T-helper 2 cell treated with Interferon-gamma antibody and Interleukin-4, amounts not matched to agents 5 μg/mL and 100 μg/mL, for 36 hours (primary cell): Measurements from ENCODE around the gene YBEY.
"Not testable (repeated sequence)": the region's sequence is repeated elsewhere in the genome, so short reads cannot be mapped to it uniquely, and the experiment has no call there.

Source experiments
- DNase-seq: peaks from one replicate; pipeline ENCODE4 v3.0.0; 2021; ENCODE audit warnings: low spot score
- H3K27ac Mint-ChIP-seq: one replicate; pipeline ENCODE4 v1.8.0; 2021; ENCODE audit warnings: mild to moderate bottlenecking, mixed read lengths
- H3K27me3 Mint-ChIP-seq: one replicate; pipeline ENCODE4 v1.8.0; 2021; ENCODE audit warnings: low read depth, mixed read lengths
- H3K36me3 Mint-ChIP-seq: one replicate; pipeline ENCODE4 v1.8.0; 2021; ENCODE audit warnings: low read depth, mixed read lengths
- H3K4me1 Mint-ChIP-seq: one replicate; pipeline ENCODE4 v1.8.0; 2021; ENCODE audit warnings: low read depth, mixed read lengths
- H3K4me3 Mint-ChIP-seq: one replicate; pipeline ENCODE4 v1.8.0; 2022; ENCODE audit warnings: mild to moderate bottlenecking, moderate library complexity, mixed read lengths
- H3K9me3 Mint-ChIP-seq: one replicate; pipeline ENCODE4 v1.8.0; 2021; ENCODE audit warnings: mixed read lengths

YBEY gene, protein sequence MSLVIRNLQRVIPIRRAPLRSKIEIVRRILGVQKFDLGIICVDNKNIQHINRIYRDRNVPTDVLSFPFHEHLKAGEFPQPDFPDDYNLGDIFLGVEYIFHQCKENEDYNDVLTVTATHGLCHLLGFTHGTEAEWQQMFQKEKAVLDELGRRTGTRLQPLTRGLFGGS

DNA sequence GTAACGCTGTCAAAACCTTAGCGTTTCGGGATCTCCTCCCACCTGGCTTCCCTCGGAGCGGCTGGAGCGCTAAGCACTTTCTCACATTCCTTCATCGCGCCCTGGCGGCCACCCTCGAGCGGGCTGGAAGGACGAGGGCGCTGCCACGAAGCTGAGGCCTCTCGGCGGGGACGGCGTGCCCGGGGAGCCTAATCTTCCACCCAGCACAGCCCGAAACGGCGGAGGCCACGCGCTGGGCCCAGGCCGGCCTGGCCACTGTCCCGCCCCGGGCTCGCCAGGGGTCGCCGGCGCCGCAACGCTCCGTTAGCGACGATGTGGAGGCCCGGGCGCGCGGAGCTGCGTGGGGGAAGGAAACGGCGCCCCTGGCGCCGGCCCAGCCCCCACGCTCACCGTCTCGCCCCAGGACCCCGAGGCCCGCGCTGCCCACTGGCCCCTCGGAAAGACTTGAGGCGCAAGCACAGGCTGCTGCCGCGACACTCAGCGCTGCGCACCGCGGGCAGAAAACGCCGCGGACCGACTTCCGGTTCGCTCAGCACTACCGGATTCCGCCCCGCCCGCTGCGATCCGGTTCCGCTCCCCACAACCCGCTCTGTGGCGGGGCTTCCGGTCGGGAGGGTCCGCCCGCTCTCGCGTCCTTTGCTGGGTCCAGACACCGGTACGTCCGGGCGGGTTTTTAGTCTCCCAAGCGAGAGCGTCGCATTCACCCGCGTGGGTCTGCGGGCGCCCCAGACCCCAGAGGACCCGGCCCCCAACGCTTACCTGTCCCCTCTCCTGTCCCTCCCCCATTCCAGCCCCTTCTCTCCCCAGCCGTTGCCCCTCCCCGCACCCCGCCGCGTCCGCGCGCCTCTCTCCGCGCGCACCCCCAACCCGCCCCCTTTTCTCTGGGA is at the start of gene YBEY:
TSS of gene YBEY (plus strand) at position 582 of the 887 bp plus-strand sequence. CDS start 572 bp downstream, outside the sequence.
- H3K36me3 Mint-ChIP-seq = peaks cover 39% of the 10 kb centered on the region
- H3K9me3 Mint-ChIP-seq = no peaks in the 10 kb centered on the region
- H3K4me1 Mint-ChIP-seq = peaks cover 36% of the 10 kb centered on the region
- peak within 1 kb of the TSS; percentile 97 for H3K27ac Mint-ChIP-seq
- peak; percentile 91 for DNase-seq
- peak within 1 kb of the TSS; percentile 97 for H3K4me3 Mint-ChIP-seq
- no peaks in the 10 kb centered on the region for H3K27me3 Mint-ChIP-seq

DNA sequence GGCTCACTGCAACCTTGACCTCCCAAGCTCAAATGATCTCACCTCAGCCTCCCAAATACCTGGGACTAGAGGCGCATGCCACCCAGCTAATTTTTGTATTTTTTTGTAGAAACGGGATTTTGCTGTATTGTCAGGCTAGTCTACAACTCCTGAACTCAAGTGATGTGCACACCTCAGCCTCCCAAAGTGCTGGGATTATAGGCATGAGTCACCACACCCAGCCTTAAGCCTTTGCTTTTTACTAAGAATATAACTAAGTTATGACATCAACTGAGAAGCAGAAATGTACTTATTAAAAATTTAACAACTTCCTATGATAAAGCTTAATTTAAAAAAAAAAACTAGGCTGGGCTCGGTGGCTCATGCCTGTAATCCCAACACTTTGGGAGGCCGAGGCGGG is 48.7 kb upstream of the YBEY start:
- H3K4me1 Mint-ChIP-seq = peaks cover 18% of the 10 kb centered on the region
- no peaks in the 10 kb centered on the region for H3K9me3 Mint-ChIP-seq
- no peak for DNase-seq
- H3K4me3 Mint-ChIP-seq = no peak overlapping the region
- no peaks in the 10 kb centered on the region for H3K27me3 Mint-ChIP-seq
- H3K36me3 Mint-ChIP-seq = peaks cover 71% of the 10 kb centered on the region
- no peak overlapping the region for H3K27ac Mint-ChIP-seq

DNA sequence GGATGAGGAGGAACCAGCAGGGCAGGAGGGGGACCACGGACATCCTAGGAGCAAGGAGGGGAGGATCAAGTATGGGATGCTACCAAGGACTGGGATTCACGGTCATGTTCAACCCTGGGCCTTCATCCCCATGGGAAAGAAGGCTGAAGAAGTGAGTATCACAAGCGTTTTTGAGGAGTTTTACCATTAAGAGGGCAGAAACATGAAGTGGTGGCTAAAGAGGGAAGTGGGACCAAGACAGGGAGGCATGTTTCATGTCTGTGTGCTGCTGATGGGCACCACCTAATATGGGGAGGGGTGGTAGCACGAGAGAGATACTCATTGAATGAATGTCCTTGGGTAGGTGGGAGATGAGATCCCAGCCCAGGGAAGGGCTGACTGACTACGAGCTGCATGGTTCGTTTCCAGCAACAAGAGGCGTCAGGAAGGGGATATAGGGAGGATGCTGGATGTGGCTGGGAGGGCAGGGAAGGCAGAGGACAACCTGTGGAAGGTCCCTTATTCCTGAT is 46.3 kb upstream of the YBEY start:
- DNase-seq = no peak
- Mint-ChIP-seq H3K27me3 (no peaks in the 10 kb centered on the region), H3K36me3 (peaks cover 62% of the 10 kb centered on the region), H3K9me3 (no peaks in the 10 kb centered on the region), H3K27ac (no peak overlapping the region), H3K4me1 (peaks cover 6% of the 10 kb centered on the region), H3K4me3 (no peak overlapping the region)

DNA sequence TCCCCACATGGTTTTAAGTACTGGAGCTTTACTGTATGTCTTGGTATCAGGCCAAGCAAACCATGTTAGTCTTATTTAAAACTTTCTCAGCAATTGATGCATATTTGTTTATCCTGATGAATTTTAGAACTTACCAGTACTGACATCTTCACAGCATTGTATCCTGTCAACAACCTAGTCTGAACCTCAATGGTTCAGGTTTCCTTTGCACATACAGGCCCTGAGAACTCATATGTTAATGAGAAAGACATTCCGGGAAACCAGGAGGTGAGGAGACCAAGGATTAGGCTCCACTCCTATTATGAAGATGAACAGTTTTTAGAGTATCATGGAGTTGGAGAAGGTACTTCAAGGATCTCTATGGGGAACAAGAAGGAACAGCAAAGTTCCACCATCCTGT is 44.6 kb upstream of the YBEY start:
- not testable (repeated sequence) for H3K4me3 Mint-ChIP-seq, H3K27ac Mint-ChIP-seq, DNase-seq, H3K4me1 Mint-ChIP-seq, H3K9me3 Mint-ChIP-seq, H3K27me3 Mint-ChIP-seq
- H3K36me3 Mint-ChIP-seq = peaks cover 60% of the 10 kb centered on the region

DNA sequence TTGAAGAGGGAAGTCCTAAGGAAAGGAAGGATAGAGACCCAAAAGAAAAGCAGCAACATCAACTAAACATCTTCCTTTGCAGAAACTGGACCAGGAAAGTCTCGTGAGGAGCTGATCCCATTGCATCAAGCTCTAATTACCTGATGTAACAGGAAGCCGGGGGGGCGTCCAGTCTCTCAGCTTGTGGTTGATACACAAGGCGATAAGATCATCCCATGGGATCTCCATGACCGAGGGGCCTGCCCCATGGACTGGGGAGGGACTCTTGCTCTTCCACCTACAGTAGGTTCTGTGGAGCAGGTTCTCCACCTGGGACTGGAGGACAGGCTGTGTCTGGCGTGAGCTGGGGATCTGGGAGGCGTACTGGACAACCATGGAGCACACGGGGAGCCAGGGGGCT is 42.8 kb upstream of the YBEY start:
- Mint-ChIP-seq H3K27me3 (no peaks in the 10 kb centered on the region), H3K27ac (peak overlapping the region; percentile 36), H3K9me3 (no peaks in the 10 kb centered on the region), H3K4me3 (no peak overlapping the region), H3K36me3 (peaks cover 64% of the 10 kb centered on the region), H3K4me1 (peaks cover 6% of the 10 kb centered on the region)
- no peak for DNase-seq

DNA sequence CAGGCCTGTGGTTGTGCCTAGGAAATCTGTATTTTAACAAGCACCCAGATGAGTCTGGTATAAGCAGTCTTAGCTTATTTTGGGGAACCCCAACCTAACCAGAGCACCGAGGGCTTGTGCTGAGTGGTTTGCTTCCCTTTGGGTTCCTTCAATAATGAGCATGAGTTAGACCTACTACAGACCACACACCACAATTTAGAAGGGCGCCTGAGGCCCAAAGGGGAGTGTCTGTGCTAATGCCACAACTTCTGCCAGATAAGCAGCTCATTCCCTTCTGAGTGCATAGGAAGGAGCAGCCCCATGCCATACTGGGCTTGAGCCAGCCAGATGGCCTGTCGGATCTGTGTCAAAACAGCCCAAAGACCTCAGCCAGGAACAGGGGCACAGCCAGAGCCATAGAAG is 42.2 kb upstream of the YBEY start:
- Mint-ChIP-seq H3K4me3 (no peak overlapping the region), H3K9me3 (no peaks in the 10 kb centered on the region), H3K36me3 (peaks cover 64% of the 10 kb centered on the region), H3K27ac (no peak overlapping the region), H3K4me1 (peaks cover 6% of the 10 kb centered on the region), H3K27me3 (no peaks in the 10 kb centered on the region)
- DNase-seq = no peak

DNA sequence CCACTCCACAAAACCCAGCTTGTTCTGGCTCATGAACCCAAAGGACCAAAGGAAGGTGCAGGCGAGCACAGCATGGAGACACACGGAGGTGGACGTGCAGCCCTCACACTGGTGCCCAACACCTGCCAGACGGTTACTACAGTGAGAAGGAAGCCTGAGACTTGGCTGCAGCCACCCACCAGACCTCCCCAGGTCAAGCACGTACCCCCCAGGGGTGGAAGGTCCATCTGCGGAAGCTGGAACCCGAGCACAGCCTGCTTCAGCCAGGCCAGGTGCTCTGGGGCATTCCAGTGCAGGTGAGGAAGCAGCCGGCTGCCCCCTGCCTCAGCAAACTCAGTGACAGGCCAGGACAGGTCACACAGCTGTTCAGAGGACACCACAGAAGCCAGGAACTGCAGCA is 41.5 kb upstream of the YBEY start:
- Mint-ChIP-seq H3K9me3 (no peaks in the 10 kb centered on the region), H3K4me3 (no peak overlapping the region), H3K27me3 (no peaks in the 10 kb centered on the region), H3K4me1 (peaks cover 6% of the 10 kb centered on the region), H3K36me3 (peaks cover 62% of the 10 kb centered on the region), H3K27ac (no peak overlapping the region)
- no peak for DNase-seq

DNA sequence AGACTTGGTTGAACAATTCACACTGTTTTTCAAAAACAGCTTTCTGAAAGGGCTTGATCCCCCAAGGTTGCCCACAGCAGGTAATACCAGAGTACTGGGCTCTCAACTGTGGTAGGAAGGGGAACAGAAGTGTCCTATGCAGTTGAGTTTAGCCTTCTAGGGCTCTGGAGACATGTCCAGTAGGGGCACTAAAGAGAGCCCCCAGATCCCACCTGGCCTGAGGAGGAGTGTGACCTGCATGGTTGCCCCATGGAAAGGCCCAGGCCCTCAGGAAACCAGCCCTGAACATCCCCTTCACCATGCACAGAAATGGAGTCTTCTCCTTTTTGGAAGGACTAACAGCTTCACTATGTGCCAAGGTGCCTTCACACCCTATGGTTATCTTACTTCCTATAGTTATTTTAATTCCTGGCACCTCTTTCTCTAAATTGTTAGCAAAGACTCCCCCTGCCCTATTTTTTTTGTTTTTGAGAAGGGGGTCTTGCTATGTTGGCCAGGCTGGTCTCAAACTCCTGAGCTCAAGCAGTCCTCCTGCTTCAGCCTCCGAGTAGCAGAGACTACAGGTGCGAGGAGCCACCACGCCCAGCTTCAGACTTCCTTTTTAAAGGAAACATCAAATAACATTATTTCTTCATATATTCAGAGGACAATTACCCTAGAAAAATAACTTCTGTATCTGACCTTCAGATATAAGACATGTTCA is 40.8 kb upstream of the YBEY start:
- no peak overlapping the region for H3K4me3 Mint-ChIP-seq
- no peak overlapping the region for H3K27ac Mint-ChIP-seq
- H3K36me3 Mint-ChIP-seq = peaks cover 62% of the 10 kb centered on the region
- H3K9me3 Mint-ChIP-seq = no peaks in the 10 kb centered on the region
- DNase-seq = no peak
- H3K4me1 Mint-ChIP-seq = peaks cover 11% of the 10 kb centered on the region
- no peaks in the 10 kb centered on the region for H3K27me3 Mint-ChIP-seq

DNA sequence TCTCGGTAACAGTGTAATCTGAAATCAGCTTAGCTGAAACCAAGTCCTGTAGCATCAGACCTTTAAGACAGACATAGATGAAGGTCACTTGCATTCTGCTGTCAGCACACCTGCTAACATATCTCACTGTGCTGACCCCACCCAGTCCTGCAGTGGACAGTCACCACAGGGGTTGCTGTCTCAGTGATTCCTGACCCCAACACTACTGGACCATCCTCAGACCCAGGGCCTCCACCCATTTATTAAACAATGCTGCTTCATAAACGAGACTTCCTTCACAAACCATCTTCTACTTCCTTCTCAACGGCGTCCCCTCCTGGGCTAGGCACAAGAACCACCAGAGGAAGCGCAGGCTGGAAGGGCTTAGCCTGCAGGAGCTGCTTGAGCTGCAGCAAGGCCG is 39.8 kb upstream of the YBEY start:
- no peak overlapping the region for H3K4me3 Mint-ChIP-seq
- H3K27ac Mint-ChIP-seq = no peak overlapping the region
- H3K4me1 Mint-ChIP-seq = peaks cover 17% of the 10 kb centered on the region
- peaks cover 67% of the 10 kb centered on the region for H3K36me3 Mint-ChIP-seq
- H3K9me3 Mint-ChIP-seq = no peaks in the 10 kb centered on the region
- no peak for DNase-seq
- no peaks in the 10 kb centered on the region for H3K27me3 Mint-ChIP-seq

DNA sequence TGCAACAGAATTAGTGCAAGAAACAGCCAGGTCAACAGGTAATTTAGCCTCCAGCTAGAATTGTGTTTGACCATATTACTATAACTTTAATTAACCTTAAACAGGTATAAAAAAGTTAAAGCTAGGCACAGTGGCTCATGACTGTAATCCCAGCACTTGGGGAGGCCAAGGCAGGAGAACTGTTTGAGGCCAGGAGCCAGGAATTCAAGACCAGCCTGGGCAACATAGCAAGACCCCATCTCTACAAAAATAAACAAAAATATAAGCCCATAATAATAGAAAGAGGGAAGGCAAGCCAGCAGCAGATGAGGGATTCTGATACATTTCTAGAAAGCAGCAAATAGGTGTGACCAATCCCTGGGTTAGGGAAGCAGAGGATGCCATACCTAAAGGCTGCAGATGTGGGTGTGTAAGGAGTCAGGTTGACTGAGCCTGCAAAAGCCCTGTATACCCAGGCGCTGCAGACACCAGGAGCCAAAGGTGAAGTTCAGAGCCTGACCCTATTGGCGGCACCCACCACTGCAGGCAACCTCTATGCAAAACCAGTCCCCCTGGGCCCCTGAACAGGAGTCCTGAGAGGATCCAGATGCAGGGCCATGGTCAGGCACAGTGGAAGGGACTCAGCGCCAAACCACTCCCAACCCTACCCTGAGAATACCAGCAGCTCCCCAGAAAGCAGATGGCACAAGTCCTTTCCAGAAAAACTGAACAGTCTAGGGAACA is 38.3 kb upstream of the YBEY start:
- Mint-ChIP-seq H3K9me3 (no peaks in the 10 kb centered on the region), H3K4me1 (peaks cover 17% of the 10 kb centered on the region), H3K36me3 (peaks cover 61% of the 10 kb centered on the region), H3K27ac (no peak overlapping the region), H3K27me3 (no peaks in the 10 kb centered on the region), H3K4me3 (no peak overlapping the region)
- no peak for DNase-seq

DNA sequence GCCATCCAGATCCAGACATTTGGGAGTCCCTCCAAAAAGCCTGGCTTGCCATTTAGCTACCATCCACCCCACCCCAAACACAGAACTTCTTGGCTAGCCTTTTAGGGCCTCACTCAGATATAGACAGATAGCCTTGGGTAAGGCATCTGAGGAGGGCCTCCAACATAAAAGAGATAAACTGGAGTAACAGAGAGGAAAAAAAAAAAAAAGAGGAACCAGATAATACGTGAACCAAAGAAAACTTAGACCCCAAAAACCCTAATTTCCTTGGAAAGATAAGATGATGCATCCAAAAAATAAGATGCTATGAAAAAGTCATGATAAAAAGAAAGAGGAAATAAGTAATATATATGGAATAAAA is 37.7 kb upstream of the YBEY start:
- Mint-ChIP-seq H3K36me3 (peaks cover 59% of the 10 kb centered on the region), H3K4me1 (peaks cover 13% of the 10 kb centered on the region), H3K27me3 (no peaks in the 10 kb centered on the region), H3K9me3 (no peaks in the 10 kb centered on the region), H3K27ac (no peak overlapping the region), H3K4me3 (no peak overlapping the region)
- no peak for DNase-seq

DNA sequence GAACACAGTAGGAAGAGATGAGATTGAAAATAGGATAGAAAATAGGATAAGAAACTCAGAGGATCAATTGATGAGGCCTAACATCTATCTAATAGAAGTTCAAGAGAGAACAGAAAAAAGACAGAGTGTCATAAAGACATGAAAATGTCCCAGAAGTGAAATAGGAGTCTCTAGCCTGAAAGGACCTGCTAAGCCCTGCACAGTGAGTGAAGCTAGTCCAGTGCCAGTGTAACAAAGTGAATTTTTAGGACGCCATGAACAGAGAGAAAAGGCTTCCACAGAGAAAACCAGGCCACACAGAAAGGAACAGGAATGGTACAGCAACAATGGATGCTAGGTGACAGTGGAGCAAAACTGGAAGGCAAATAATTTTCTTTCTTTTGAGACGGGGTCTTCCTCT is 37.3 kb upstream of the YBEY start:
- H3K27me3 Mint-ChIP-seq = no peaks in the 10 kb centered on the region
- peaks cover 60% of the 10 kb centered on the region for H3K36me3 Mint-ChIP-seq
- no peak overlapping the region for H3K4me3 Mint-ChIP-seq
- H3K9me3 Mint-ChIP-seq = no peaks in the 10 kb centered on the region
- no peak overlapping the region for H3K27ac Mint-ChIP-seq
- DNase-seq = no peak
- H3K4me1 Mint-ChIP-seq = peaks cover 16% of the 10 kb centered on the region

DNA sequence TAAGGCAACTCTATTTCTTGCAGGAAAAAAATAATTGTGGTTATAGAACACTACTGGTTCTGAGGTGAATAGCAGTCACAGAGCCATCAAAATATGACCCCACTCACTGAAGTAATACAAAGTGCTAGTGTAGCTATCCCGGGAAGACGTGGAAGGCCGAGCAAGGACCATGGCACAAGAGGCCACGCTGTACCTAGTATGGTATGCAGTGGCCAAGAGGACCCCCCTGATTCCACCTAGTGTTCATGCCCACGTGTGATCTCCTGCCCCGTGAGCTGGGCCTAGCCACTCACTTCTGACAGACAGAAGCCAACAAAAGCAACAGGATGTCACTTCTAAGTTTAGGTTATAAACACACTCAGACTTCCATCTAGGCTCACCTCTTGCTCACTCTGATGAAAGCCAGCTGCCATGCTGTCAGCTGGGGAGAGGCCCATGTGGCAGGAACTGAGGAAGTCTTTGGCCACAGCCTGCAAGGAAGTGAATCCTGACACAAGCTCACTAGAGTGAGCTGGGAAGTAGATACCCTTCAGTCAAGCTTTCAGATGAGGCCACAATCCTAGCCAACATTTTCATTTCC is 35.9 kb upstream of the YBEY start:
- H3K4me1 Mint-ChIP-seq = peaks cover 26% of the 10 kb centered on the region
- H3K36me3 Mint-ChIP-seq = peaks cover 70% of the 10 kb centered on the region
- H3K4me3 Mint-ChIP-seq = no peak overlapping the region
- no peaks in the 10 kb centered on the region for H3K27me3 Mint-ChIP-seq
- H3K9me3 Mint-ChIP-seq = no peaks in the 10 kb centered on the region
- DNase-seq = no peak
- H3K27ac Mint-ChIP-seq = peak overlapping the region; percentile 70
